Liver (tissue), 3 donors: Measurements from ENCODE around the gene AHRR.

Source experiments
- CTCF ChIP-seq: fragments of 150-350 bp; IDR thresholded peaks from 2 replicates; pipeline ENCODE4 v1.5.1; 2017; ENCODE audit warnings: improper control_type of control experiment, low read depth, low read length; ENCODE audit not compliant: missing input control
- EGR1 ChIP-seq, 2 donors: IDR thresholded peaks; 2 replicates each; pipeline ENCODE4 v1.6.1; 2016 to 2018; ENCODE audit warnings: antibody characterized with exemption in 2 of 2, low read depth in 2 of 2
- HNF4A ChIP-seq, 2 donors: conservative IDR thresholded peaks; 2 replicates each; pipeline ENCODE4 v1.6.1; 2016; ENCODE audit warnings: antibody characterized with exemption in 2 of 2, mild to moderate bottlenecking in 2 of 2
- HNF4G ChIP-seq: IDR thresholded peaks from 2 replicates; pipeline ENCODE4 v1.6.1; 2016; ENCODE audit warnings: antibody characterized with exemption
- JUND ChIP-seq, 2 donors: IDR thresholded peaks; 2 replicates each; pipeline ENCODE4 v1.6.1; 2016; ENCODE audit warnings: antibody characterized with exemption in 2 of 2
- MAX ChIP-seq: IDR thresholded peaks from 2 replicates; pipeline ENCODE4 v1.6.1; 2016; ENCODE audit warnings: antibody characterized with exemption
- NR2F2 ChIP-seq: IDR thresholded peaks from 2 replicates; pipeline ENCODE4 v1.6.1; 2016; ENCODE audit warnings: antibody characterized with exemption
- RAD21 ChIP-seq, 2 donors: IDR thresholded peaks; 2 replicates each; pipeline ENCODE4 v1.6.1; 2016; ENCODE audit warnings: antibody characterized with exemption in 2 of 2, mild to moderate bottlenecking in 2 of 2
- REST ChIP-seq: IDR thresholded peaks from 2 replicates; pipeline ENCODE4 v1.6.1; 2016; ENCODE audit warnings: antibody characterized with exemption, mild to moderate bottlenecking
- RXRA ChIP-seq, 2 donors: IDR thresholded peaks; 2 replicates each; pipeline ENCODE4 v1.6.1; 2017 to 2018; ENCODE audit warnings: antibody characterized with exemption in 2 of 2, mild to moderate bottlenecking in 1 of 2
- SP1 ChIP-seq: IDR thresholded peaks from 2 replicates; pipeline ENCODE4 v1.6.1; 2018; ENCODE audit warnings: antibody characterized with exemption, mild to moderate bottlenecking
- TAF1 ChIP-seq: conservative IDR thresholded peaks from 2 replicates; pipeline ENCODE4 v1.6.1; 2016; ENCODE audit warnings: antibody characterized with exemption, mild to moderate bottlenecking
- YY1 ChIP-seq: IDR thresholded peaks from 2 replicates; pipeline ENCODE4 v1.6.1; 2016; ENCODE audit warnings: antibody characterized with exemption, mild to moderate bottlenecking
- ZBTB33 ChIP-seq: IDR thresholded peaks from 2 replicates; pipeline ENCODE4 v1.6.1; 2016; ENCODE audit warnings: antibody characterized with exemption
- donor health status: healthy.
- donor health status: healthy.

- TF ChIP-seq CTCF, result no peak
- no peak for TF ChIP-seq MAX
- no peak for TF ChIP-seq RAD21 (IDR thresholded peaks at IDR 0.05)
- no peak for TF ChIP-seq YY1
- TF ChIP-seq HNF4A (conservative IDR thresholded peaks at IDR 0.05), result no peak
- no peak for TF ChIP-seq ZBTB33
- TF ChIP-seq SP1, result no peak
- TF ChIP-seq REST, result no peak
- TF ChIP-seq RXRA (IDR thresholded peaks at IDR 0.05), result no peak
- TF ChIP-seq NR2F2, result no peak
- TF ChIP-seq JUND (IDR thresholded peaks at IDR 0.05), result no peak
- no peak for TF ChIP-seq TAF1
- TF ChIP-seq EGR1 (IDR thresholded peaks at IDR 0.05; ENCODE audit: low read depth in 2 of 2), result no peak
- no peak for TF ChIP-seq HNF4G
These were observed 110.2 kb downstream of the AHRR start for GRCh38 chr5:431711-432050.
